ENCODE results near the gene DUSP28.

Gene DUSP28

DNA sequence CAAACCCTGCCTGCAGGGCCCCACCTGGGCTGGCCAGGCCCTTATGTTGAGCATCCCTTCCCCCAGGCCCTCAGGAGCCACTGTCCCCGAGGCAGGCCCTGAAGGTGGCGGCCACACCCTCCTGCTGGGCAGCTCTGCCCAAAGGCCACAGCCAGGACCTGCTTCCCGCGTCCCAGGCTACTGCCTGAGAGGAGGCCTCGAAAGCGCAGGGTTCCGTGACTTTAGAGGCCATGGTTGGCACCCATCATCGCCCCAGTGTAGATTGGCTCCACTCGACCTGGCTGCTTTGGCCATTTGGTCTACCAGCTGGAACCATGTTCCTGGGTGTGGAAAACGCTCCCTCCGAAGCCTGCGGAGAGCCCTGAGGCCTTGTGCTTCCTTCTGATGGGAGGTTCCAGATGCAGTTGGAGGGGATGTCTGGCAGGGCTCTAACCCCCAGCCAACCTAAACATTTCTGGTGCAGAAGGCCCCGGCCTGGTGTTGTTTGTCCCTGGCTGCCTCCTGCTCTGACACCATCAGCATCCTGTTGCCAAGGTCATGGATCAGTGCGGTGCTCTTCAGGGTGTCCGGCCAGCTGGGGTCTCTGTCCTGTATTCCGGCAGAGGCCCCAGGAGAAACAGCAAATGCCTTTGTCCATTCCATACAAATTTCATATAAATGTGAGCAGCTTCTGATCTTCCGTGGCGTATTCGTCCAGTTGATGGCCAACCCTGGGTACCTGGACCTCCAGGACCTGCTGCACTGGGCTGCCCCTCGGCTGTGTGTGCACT is 41.1 kb downstream of the DUSP28 start:
- DNase-seq: no peak

DNA sequence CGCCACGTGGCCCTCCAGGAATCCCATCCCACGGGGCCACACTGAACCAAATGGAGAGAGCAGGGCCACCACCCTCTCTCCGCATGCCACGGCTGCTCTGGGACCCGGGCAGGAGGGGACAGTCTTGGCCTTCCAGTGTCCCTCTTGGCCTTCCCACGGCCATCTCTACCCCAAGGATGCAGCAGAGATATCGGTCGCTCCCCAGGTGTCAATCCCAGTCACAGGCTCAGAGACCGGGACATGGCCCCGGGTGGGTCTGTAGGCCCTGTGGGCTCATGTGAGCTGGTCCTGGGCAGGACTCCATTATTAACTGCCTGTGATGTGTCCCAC is 41.6 kb downstream of the DUSP28 start:
- DNase-seq: no peak

DNA sequence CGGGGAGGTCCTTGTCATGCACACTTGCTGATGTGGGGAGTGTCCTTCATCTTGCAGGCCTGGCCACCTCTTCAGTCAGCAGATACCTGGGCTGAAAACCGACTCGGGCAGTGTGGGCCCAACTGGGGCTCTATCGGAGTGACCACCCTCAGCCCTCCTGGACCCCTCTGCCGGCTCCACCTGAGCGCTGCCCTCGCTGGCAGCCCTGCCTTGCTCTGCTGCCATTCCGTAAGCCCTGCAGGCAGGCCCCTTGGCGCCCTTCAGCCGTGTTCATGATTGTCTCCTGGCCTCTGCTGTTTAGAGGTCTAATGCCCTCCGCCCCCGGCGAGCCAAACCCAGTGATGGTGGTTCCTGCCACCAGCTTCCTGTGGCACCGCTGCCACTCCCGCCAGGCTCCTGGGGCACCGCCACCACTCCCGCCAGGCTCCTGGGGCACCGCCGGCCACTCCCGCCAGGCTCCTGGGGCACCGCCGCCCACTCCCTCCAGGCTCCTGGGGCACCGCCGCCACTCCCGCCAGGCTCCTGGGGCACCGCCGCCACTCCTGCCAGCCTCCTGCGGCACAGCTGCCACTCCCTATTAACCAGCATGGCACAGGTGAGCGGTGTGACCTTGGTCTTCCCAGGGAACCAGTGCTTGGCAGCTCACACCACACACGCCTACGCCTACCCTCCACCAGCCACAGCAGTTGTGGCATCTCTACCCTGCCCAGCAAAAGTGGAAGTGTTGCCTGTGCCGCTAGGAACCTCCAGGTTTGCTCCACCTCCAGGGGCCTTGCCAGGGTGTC is 42.3 kb downstream of the DUSP28 start:
- DNase-seq: no peak

DNA sequence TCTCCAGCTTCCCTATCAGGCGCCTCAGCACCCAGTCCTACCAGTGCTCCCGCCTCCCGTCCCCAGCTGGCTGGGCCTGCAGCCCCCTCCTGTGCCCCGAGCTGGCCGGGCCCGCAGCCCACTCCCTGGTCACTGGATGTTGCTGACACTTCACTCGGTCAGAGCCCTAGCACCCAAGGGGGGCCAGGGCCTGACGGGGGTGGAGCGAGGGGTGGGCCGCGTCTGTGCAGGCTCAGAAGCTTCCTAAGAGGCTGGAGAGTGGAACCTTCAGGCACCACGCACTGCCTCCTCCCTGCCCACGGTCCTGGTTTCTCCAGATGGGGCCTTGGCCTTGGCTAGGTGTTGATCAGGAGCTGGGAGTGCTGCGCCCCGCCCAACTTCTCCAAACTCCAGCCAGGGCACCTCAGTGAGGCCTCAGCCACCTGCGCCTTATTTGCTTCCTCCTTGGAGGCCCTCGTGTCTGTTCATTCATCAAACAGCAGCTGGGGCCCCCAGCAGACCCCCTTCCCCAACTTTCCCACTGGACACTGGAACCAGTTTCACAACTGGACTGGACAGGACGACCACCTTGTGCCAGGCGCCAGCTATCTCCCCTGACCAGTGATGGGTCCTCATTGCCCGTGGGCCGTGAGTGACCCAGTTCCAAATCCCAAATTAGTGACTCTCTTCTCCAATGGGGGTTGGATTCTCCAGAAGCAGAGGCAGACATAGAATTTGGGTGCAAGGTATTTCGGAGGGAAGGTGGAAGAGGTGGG is 43.1 kb downstream of the DUSP28 start:
- DNase-seq: no peak

DNA sequence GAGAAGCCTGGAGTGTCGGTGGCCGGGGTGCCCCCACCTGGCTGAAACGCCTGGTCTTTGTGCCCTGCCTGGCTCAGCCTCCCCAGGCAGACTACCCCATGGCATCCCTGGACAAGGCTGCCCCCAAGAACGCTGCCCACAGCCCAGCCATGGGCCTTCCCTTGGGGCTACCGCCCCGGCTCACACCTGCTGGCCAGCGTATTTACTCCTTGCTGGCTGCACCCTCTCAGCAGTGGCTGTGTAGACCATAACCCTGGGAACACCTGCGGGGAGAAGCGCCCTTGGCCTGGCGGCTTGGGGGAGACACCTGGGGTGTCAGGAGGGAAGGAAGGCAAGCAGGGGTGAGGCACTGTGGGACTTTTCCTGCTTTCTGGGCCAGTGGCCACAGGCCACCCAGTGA is 43.7 kb downstream of the DUSP28 start:
- DNase-seq: no peak

DNA sequence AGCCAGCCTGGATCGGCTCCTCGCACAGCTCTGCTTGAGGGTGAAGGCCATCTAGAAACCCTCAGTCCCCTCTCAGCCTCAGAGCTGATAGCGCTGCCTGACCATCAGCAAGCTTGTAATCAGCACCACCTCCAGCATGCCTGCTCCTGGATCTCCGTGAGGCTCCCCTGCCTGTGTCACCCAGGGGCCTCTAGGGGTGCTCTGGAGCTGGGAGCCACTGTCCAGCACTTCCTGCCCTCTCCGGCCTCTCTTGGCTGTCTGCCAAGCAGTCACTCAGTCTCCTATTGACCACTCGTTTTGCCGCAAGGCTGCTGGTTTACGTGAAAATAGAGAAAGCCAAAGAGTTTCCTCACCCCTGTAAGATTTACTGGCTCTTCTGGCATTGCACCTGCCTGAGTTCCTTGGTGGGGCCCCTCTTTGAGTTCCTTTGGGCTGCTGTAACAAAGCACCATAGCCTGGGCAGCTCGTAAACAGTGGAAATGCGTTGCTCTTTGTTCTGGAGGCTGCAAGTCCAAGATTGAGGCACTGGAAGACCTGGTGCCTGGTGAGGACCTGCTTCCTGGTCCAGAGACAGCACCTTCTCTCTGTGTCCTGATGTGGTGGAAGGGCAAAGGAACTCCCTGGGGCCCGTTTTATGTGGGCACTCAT is 44.3 kb downstream of the DUSP28 start:
- DNase-seq: peak; percentile 86 to 93 (median 90)

DNA sequence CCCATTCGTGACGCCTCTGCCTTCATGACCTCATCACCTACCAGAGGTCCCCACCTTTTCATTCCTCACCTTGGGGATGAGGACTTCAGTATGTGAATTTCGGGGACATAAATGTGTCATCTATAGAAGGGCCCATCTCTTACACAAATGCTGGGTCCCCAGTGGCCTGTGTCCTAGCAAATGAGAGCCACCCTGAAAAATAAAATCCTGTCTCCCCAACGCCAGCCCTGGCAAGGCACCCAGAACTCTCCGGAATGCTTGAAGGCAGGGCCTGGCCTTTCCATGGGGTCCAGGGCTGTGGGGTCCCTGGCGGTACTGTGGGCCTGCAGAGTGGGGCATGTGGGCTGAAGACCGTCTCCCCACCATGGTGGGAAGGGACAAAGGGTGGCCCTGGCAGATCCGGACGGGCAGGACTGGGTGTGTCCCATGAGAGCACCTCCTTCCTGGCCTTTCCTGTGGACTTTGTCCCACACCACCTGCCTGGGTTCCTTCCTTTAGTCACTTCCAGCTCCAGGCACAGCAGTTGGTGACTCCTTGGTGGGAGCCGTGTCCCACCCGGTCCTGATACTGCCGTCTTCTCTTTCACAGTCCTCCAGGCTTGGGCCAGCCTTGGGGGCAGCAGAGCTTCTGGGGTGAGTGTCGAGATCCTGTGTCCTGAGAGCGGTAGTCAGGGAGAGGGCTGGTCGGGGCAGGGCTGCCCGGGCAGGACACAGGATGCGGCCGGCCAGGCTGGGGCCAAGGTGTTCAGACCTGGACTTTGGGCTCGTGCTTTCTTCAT is 45.0 kb downstream of the DUSP28 start:
- DNase-seq: no peak

DNA sequence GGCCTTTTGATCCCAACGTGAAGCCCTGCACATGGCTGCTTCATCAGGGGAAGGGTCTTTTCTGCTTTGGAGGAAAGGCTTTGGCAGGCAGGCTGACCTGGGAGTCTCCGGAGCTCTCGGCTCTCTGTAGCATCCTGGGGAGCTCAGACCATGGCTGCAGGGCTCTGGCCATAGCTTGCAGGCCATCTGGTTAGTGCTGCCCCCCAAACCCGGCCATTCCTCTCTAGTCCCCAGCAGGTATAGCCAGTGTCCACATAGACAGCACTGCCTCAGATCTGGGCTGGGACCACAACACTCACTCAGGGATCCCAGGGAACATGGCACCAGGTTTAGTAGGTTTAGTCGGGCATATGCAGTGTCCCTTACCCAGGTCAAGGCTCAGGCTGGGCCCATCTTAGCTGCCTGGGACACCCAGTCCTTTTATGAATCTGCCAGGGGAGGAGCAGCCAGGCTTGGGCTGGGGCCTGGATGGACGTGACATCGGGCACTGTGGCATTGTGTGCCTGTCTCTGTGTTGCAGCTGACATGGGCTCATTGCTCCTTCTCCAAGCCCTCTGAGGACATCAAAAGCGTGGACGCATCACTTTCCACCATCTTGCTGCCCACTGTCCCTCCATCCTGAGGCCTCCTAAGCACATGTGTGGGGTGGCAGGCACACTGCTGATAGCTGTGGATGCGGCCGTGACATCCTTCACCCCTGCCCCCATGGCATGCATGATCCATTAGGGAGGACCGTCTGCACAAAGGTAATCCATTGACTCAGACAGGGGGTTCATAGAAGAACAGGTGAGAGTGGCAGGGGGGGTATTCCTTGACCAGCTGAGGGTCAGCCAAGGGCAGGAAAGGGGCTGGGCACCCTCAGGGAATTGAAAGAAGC is 45.9 kb downstream of the DUSP28 start:
- no peak for DNase-seq

DNA sequence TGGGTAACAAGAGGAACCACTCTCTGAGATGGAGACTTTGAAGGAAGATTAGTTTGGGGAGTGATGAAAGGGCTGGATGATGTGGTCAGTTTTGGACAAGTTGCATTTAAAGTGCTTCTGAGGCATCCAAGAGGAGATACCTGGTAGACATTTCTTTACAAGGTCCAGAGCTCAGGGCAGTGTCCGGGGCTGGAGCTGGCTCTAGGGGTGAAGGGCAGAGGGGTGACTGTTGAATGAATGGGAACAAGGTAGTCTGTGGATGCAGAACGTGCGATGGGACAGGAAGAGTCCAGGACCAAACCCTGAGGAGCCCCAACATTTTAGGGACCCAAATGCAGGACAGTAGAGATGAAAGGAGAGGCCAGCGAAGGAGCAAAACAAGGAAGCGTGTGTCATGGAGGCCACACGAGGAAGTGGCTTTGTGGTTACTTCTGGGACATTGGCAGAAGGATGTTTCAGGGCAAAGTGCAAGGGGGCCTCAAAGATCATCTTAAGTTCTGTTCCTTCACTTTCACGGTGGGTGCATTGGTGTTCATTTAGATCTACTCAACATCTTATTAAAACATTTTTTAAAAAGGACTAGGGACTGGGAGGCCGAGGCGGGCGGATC is 51.5 kb downstream of the DUSP28 start:
- DNase-seq: peak; percentile 61 to 79 (median 73)

All from suppressor macrophage (primary cell).